Omental fat pad (tissue), 4 donors: ENCODE data around the gene NUDT21. TPM values are rescaled to one million over a fixed set of nuclear protein-coding genes. Genes with fewer than 3 reads are reported as not detected.
"Not testable (repeated sequence)": the region's sequence is repeated elsewhere in the genome, so short reads cannot be mapped to it uniquely, and the experiment has no call there.

Experiments
- ATAC-seq: fragments of 150-250 bp; one replicate; pipeline ENCODE4 v1.9.1; 2016; ENCODE audit warnings: mild to moderate bottlenecking, moderate library complexity; ENCODE audit not compliant: low FRiP score
- DNase-seq: peaks from one replicate; pipeline ENCODE4 v3.0.0-alpha.2; 2019; ENCODE audit warnings: low spot score
- CTCF ChIP-seq, 3 donors: fragments of 450-650 bp; IDR thresholded peaks; one replicate each; pipeline ENCODE4 v1.5.1; 2016 to 2017; ENCODE audit warnings: antibody characterized with exemption in 3 of 3, mild to moderate bottlenecking in 3 of 3, moderate library complexity in 2 of 3
- total RNA-seq, 4 donors: library from RNA; depleted of rRNA; stranded (reverse); fragments of >200 nt; gene quantifications; one replicate each; pipeline ENCODE4 v1.1.0, GENCODE V29; 2016

NUDT21 gene
- total RNA-seq, 4 donors from 2014 or later, result 41.6 to 53.4 (median 46.0) TPM

- TF ChIP-seq CTCF (IDR thresholded peaks at IDR 0.05), result no peak
- DNase-seq, result no peak
- no peak for ATAC-seq
These were observed 51.6 kb downstream of the NUDT21 start for GRCh38 chr16:56399486-56399885.

GRCh38 chr16:56399047-56399446 is 52.1 kb downstream of the NUDT21 start:
- ATAC-seq (no peak), DNase-seq (no peak)
- no peak for TF ChIP-seq CTCF (IDR thresholded peaks at IDR 0.05)

GRCh38 chr16:56396724-56397123 is 54.4 kb downstream of the NUDT21 start:
- not testable (repeated sequence) for ATAC-seq, DNase-seq

GRCh38 chr16:56389554-56389953 is 61.6 kb downstream of the NUDT21 start:
- TF ChIP-seq CTCF (IDR thresholded peaks at IDR 0.05), result no peak
- no peak for DNase-seq
- ATAC-seq, result no peak

DNA sequence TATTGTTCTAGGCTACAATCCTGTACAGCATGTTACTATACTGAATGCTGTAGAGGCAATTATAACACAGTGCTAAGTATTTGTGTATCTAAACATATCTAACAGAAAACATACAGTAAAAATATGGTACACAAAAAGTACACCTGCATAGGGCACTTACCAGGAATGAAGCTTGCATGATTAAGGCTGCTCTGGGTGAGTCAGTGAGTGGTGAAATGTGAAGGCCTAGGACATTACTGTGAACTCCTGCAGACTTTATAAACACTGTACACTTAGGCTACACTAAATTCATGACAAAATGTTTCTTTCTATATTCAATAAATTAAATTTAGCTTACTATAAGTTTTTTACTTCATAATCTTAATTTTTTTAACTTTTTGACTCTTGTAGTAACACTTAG is 62.9 kb downstream of the NUDT21 start:
- TF ChIP-seq CTCF (IDR thresholded peaks at IDR 0.05), result no peak
- DNase-seq, result no peak
- ATAC-seq, result no peak

- TF ChIP-seq CTCF (IDR thresholded peaks at IDR 0.05), result no peak
- DNase-seq (no peak), ATAC-seq (no peak)
These were observed 63.7 kb downstream of the NUDT21 start for GRCh38 chr16:56387396-56387795.

DNA sequence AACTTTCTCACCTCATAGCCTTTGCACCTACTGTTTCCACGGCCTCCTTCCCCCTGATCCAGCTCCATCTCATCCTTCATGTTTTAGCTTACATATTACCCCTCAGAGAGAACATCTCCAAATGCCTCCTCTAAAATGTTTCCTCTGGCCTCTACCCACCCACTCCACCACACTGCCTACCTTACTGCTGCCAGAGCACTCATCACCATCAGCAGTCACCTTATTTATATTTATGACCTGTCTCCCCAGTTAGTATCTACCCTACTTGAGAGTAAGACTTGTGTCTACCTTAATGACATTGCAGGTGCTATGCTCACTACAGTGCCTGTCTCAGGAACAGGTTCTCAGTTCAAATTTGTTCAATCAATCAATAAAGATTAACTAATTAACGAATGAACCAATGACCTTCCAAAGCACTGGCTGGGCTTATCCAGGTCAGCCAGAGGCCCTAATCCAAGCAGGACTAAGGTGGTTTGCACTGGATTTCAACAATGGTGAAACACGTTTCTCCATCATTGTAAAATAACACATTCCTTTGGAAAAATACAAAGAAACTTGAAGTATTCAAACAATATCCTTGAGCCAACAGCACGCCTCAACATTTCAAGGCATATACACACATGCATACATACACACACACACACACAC is 66.9 kb downstream of the NUDT21 start:
- no peak for ATAC-seq
- DNase-seq, result no peak
- TF ChIP-seq CTCF (IDR thresholded peaks at IDR 0.05), result no peak
